Gastrocnemius medialis (tissue), 4 donors: ENCODE measurements around the gene TMEM223.

Experiments used
- CTCF ChIP-seq, 5 experiments: fragments of 450-650 bp in 3 of 5; fragments of 200-600 bp in 2 of 5; sonication (generic) in 2 of 5; IDR thresholded peaks in 4 of 5; conservative IDR thresholded peaks in 1 of 5; 1 replicate in 4 of 5; 2 replicates in 1 of 5; pipeline ENCODE4 v1.5.1; 2016 to 2019; ENCODE audit warnings: antibody characterized with exemption in 5 of 5, mild to moderate bottlenecking in 3 of 5, moderate library complexity in 3 of 5
- POLR2A ChIP-seq, 2 donors: fragments of 450-650 bp; IDR thresholded peaks; one replicate each; pipeline ENCODE4 v1.6.1; 2017; ENCODE audit warnings: antibody characterized with exemption in 2 of 2, mild to moderate bottlenecking in 2 of 2, moderate library complexity in 2 of 2

GRCh38 chr11:62786318-62787004, 5.3 kb downstream of the TMEM223 start:
- TF ChIP-seq CTCF (IDR thresholded peaks at IDR 0.05 in 4 of 5, conservative IDR thresholded peaks at IDR 0.05 in 1 of 5) (peak; percentile 93 to 98 (median 97)), POLR2A (IDR thresholded peaks at IDR 0.05) (no peak)
